ENCODE data around the gene PCCB. TPM values are rescaled to one million over a fixed set of nuclear protein-coding genes. Genes with fewer than 3 reads are reported as not detected.

PCCB gene
- total RNA-seq, 3 donors from 2014 or later (not counting 1 experiment from before 2014, with no cell fraction given) = 17.7 to 19.9 (median 17.8) TPM

GRCh38 chr3:136336329-136337100 is 86.4 kb downstream of the PCCB start:
- H3K27ac ChIP-seq (ENCODE audit: low read length) = no peak overlapping the region
- intact Hi-C loops (cut with micrococcal nuclease) = no loop called here
- peaks cover 38% of the 10 kb centered on the region for H3K36me3 ChIP-seq (ENCODE audit: control insufficient read depth, insufficient read depth, low read length)
- Mint-ChIP-seq H3K4me3 (no peak overlapping the region), H3K4me1 (peaks cover 0 to 5% of the 10 kb centered on the region in 2 donors), H3K9me3 (no peaks in the 10 kb centered on the region), H3K36me3 (peaks cover 19% of the 10 kb centered on the region), H3K27me3 (ENCODE audit: low read depth in 2 of 2) (no peaks in the 10 kb centered on the region), H3K27ac (peak overlapping the region; percentile 29 to 36)
- no peak for ATAC-seq
- no peaks in the 10 kb centered on the region for H3K9me3 ChIP-seq (ENCODE audit: control insufficient read depth, insufficient read depth, low read length)
- no peaks in the 10 kb centered on the region for H3K27me3 ChIP-seq (ENCODE audit: control insufficient read depth, insufficient read depth, low read length)
- no peak for DNase-seq
- no peak for TF ChIP-seq CTCF (IDR thresholded peaks at IDR 0.05)
- WGBS (ENCODE audit: insufficient coverage) = 100% methylated on average over 2 of the region's 4 CpGs
- H3K4me3 ChIP-seq (ENCODE audit: low read length) = no peak overlapping the region
- H3K4me1 ChIP-seq (ENCODE audit: control insufficient read depth, insufficient read depth, low read length) = no peaks in the 10 kb centered on the region

- Mint-ChIP-seq H3K9me3 (no peaks in the 10 kb centered on the region), H3K4me1 (no peaks in the 10 kb centered on the region), H3K27me3 (ENCODE audit: low read depth in 2 of 2) (no peaks in the 10 kb centered on the region), H3K36me3 (peaks cover 11% of the 10 kb centered on the region), H3K4me3 (no peak overlapping the region), H3K27ac (peak overlapping the region in 1 of 2 donors; percentile 10)
- Histone ChIP-seq H3K36me3 (ENCODE audit: control insufficient read depth, insufficient read depth, low read length) (peaks cover 38% of the 10 kb centered on the region), H3K4me1 (ENCODE audit: control insufficient read depth, insufficient read depth, low read length) (no peaks in the 10 kb centered on the region), H3K27me3 (ENCODE audit: control insufficient read depth, insufficient read depth, low read length) (no peaks in the 10 kb centered on the region), H3K9me3 (ENCODE audit: control insufficient read depth, insufficient read depth, low read length) (no peaks in the 10 kb centered on the region), H3K4me3 (ENCODE audit: low read length) (no peak overlapping the region), H3K27ac (ENCODE audit: low read length) (no peak overlapping the region)
- no peak for ATAC-seq
- DNase-seq = no peak
- no peak for TF ChIP-seq CTCF (IDR thresholded peaks at IDR 0.05)
- intact Hi-C loops (cut with micrococcal nuclease) = no loop called here
- 82% methylated on average over 1 of the region's 2 CpGs for WGBS (ENCODE audit: insufficient coverage)
Measured at GRCh38 chr3:136343446-136343845, 93.3 kb downstream of the PCCB start.

- intact Hi-C loops (cut with micrococcal nuclease) = no loop called here
- Mint-ChIP-seq H3K9me3 (no peaks in the 10 kb centered on the region), H3K36me3 (peaks cover 11% of the 10 kb centered on the region), H3K27ac (peak overlapping the region in 1 of 2 donors; percentile 10), H3K27me3 (ENCODE audit: low read depth in 2 of 2) (no peaks in the 10 kb centered on the region), H3K4me1 (no peaks in the 10 kb centered on the region), H3K4me3 (no peak overlapping the region)
- WGBS (ENCODE audit: insufficient coverage) = 94% methylated on average over 4 of the region's 5 CpGs
- DNase-seq = no peak
- no peaks in the 10 kb centered on the region for H3K27me3 ChIP-seq (ENCODE audit: control insufficient read depth, insufficient read depth, low read length)
- H3K4me1 ChIP-seq (ENCODE audit: control insufficient read depth, insufficient read depth, low read length) = no peaks in the 10 kb centered on the region
- ATAC-seq = no peak
- no peak for TF ChIP-seq CTCF (IDR thresholded peaks at IDR 0.05)
- H3K4me3 ChIP-seq (ENCODE audit: low read length) = no peak overlapping the region
- H3K27ac ChIP-seq (ENCODE audit: low read length) = no peak overlapping the region
- H3K9me3 ChIP-seq (ENCODE audit: control insufficient read depth, insufficient read depth, low read length) = no peaks in the 10 kb centered on the region
- peaks cover 43% of the 10 kb centered on the region for H3K36me3 ChIP-seq (ENCODE audit: control insufficient read depth, insufficient read depth, low read length)
Measured at GRCh38 chr3:136343873-136344555, 93.9 kb downstream of the PCCB start.
